Measurements from ENCODE around the gene NPAS3.
A peak's percentile ranks its signal among the peaks of the same experiment; 100 is the strongest.

DNA sequence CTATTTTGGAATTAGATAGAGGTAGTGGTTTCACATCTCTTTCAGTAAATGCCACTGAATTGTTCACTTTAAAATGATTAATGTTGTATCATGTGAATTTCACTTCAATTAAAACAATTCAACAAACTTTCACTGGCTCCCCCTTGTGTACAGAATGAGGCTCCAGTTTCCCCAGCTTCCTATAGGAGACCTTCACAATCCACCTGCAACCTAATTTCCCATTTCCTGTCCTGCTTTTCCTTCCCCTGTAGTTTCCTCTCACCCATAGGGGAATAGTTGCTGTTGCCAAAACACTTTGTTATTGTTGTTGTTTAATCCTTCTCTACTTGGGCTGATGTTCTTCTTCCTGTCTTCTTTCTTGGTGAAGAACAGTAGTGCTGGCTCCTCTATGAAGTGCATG, 59.8 kb downstream of the NPAS3 start:
- TF ChIP-seq, protein P1, sequence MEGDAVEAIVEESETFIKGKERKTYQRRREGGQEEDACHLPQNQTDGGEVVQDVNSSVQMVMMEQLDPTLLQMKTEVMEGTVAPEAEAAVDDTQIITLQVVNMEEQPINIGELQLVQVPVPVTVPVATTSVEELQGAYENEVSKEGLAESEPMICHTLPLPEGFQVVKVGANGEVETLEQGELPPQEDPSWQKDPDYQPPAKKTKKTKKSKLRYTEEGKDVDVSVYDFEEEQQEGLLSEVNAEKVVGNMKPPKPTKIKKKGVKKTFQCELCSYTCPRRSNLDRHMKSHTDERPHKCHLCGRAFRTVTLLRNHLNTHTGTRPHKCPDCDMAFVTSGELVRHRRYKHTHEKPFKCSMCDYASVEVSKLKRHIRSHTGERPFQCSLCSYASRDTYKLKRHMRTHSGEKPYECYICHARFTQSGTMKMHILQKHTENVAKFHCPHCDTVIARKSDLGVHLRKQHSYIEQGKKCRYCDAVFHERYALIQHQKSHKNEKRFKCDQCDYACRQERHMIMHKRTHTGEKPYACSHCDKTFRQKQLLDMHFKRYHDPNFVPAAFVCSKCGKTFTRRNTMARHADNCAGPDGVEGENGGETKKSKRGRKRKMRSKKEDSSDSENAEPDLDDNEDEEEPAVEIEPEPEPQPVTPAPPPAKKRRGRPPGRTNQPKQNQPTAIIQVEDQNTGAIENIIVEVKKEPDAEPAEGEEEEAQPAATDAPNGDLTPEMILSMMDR (IDR thresholded peaks at IDR 0.05), result peak in 2 of 4 experiments; percentile 6 to 10
- TF ChIP-seq POLR2A (IDR thresholded peaks at IDR 0.05) (no peak), POLR2AphosphoS5 (IDR thresholded peaks at IDR 0.05) (no peak)
